GM19240 (cell line): Measurements from ENCODE around the gene TPSAB1.

Source experiments
- DNase-seq: peaks from one replicate; pipeline ENCODE4 v3.0.0; 2011; ENCODE audit warnings: low spot score; ENCODE audit not compliant: insufficient read length

TPSAB1 gene

DNA sequence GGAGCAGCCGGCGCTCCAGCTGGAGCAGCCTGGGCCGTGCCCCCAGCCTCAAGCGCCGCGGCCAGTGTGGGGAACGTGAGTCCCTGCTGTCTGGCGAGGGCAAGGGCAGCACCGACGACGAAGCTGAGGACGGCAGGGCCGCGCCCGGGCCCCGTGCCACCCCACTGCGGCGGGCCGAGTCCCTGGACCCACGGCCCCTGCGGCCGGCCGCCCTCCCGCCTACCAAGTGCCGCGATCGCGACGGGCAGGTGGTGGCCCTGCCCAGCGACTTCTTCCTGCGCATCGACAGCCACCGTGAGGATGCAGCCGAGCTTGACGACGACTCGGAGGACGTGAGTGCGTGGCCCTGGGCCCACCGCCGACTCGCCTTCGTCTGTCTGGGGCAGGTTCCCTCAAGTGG is 31.4 kb upstream of the TPSAB1 start:
- no peak for DNase-seq

GRCh38 chr16:1210461-1210860 is 30.0 kb upstream of the TPSAB1 start:
- DNase-seq, result no peak

DNA sequence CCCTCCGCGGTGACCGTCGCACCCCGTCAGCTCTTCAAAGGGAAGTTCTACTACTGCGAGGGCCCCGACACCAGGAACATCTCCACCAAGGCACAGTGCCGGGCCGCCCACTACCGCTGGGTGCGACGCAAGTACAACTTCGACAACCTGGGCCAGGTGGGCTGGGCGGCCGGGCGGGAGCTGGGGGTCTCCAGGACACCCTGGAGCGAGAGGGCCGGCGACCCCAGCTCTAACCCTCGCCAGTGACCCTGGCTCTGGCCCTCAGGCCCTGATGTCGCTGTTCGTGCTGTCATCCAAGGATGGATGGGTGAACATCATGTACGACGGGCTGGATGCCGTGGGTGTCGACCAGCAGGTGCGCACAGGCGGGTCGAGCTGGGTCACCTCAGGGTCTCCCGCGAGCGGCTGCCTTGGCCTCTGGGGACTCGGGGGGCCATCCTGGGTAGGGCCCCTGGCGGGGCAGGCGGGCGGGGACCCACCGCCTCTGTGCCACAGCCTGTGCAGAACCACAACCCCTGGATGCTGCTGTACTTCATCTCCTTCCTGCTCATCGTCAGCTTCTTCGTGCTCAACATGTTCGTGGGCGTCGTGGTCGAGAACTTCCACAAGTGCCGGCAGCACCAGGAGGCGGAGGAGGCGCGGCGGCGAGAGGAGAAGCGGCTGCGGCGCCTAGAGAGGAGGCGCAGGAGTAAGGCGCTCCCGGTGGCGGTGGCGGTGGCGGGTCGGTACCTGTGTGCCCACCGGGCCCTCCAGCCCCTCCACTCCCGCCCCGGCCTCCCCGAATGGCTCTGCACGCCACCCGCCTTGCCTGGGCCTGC is 28.8 kb upstream of the TPSAB1 start:
- no peak for DNase-seq

- DNase-seq, result no peak
Measured at GRCh38 chr16:1212616-1213194, 27.8 kb upstream of the TPSAB1 start.

DNA sequence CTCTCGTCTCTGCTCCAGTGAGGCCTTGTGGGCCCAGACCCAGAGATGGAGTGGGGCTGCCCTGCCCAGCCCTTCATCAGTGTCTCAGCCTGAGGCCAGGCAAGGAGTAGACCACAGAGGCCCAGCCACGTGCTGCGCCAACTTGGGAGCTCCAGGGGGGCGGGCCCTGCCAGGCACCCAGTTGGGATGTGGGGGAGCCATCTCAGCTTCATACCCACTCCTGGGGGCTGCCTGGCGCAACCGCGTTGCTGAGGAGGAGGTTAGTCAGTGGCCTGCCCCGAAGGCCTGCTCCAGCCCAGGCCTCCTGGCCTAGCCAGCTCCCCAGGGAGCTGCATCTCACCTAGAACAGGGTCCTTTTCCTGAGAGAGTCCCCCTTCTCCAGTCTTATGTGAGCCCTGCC is 27.3 kb upstream of the TPSAB1 start:
- DNase-seq, result no peak

DNA sequence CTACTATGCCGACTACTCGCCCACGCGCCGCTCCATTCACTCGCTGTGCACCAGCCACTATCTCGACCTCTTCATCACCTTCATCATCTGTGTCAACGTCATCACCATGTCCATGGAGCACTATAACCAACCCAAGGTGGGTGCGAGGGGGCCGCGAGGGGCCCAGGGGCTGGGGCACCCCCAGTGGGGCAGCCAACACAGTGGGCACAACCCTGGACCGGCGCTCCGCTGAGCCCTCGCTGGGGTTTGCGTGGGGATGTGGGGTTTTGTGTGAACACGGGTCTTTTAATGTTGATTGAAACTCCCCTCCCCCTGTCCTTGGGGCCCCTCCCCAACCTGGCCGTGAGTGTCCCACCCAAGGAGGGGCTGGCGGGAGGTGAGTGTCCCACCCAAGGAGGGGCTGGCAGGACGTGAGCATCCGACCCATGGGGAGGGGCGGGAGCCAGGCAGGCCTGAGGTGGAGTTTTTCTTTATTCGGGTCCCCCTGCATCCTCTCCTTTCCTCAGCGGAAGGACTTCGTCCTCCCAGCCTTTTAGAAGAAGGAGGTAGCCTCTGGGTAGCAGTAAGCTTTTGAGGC is 26.6 kb upstream of the TPSAB1 start:
- DNase-seq, result no peak

DNA sequence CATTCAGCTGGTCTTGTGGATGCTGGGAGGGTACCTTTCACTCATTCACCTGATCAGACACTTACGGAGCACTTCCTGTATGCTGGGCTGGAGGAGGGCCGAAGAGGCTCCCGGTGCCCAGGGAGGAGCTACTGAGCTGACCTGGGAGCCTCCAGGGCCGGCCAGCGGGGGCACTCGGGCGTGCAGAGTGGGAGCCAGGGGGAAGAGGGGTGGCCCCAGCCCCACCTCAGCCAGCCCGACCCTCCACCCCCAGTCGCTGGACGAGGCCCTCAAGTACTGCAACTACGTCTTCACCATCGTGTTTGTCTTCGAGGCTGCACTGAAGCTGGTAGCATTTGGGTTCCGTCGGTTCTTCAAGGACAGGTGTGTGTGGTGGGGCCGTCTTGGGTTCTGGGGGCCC is 25.8 kb upstream of the TPSAB1 start:
- DNase-seq, result no peak

DNA sequence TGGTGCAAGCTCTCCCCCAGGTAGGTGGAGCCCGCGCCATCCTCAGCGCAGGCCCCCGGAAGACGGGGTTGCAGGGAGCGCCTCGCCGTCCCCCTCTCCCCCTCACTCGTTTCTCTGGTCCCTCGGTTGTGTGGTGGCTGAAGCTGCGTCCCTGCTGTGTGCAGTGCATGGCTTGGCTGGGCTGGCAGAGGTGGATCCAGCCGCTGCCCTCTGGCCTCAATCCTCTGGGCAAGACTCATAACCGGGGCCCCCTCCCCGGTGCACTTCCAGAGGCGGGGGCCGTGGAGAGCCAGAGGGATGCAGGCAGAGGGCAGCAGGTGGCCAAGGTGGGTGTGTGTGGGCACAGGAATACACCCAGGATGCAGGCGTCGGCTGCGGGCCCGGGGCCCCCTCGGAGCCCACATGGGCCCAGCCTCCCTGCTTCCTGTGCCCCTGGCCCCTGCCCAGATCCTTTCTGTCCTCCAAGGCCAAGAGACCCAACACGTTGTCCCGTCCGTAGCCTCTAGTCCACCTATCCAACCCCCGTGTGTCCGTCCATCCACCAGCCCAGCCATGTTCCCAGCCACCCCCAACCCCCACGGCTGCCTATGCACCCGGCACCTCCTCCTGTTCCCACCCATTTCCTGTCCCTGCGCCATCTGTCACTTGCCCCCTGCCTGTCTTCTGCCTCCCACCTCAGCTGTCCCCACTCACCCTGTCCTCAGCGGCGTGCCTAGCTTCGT is 24.8 kb upstream of the TPSAB1 start:
- no peak for DNase-seq

DNA sequence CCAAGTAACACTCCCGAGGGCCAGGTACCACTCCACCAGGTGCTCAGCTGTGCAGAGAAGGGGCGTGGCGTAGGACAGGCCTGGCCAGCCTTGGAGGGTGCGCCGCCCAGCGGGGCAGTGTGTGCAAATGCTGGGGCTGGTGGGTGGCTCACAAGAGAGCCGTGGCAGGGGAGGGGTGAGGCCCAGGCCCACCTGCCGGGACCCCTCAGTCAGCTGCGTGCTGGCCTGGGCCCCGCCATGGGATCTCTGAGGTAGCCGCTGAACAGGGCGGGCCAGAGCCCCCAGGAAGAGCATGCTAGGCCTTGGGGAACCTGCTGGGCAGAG is 24.2 kb upstream of the TPSAB1 start:
- DNase-seq, result no peak

- DNase-seq, result no peak
Measured at GRCh38 chr16:1216681-1217400, 23.7 kb upstream of the TPSAB1 start.

GRCh38 chr16:1217526-1217925 is 23.0 kb upstream of the TPSAB1 start:
- DNase-seq, result no peak

DNA sequence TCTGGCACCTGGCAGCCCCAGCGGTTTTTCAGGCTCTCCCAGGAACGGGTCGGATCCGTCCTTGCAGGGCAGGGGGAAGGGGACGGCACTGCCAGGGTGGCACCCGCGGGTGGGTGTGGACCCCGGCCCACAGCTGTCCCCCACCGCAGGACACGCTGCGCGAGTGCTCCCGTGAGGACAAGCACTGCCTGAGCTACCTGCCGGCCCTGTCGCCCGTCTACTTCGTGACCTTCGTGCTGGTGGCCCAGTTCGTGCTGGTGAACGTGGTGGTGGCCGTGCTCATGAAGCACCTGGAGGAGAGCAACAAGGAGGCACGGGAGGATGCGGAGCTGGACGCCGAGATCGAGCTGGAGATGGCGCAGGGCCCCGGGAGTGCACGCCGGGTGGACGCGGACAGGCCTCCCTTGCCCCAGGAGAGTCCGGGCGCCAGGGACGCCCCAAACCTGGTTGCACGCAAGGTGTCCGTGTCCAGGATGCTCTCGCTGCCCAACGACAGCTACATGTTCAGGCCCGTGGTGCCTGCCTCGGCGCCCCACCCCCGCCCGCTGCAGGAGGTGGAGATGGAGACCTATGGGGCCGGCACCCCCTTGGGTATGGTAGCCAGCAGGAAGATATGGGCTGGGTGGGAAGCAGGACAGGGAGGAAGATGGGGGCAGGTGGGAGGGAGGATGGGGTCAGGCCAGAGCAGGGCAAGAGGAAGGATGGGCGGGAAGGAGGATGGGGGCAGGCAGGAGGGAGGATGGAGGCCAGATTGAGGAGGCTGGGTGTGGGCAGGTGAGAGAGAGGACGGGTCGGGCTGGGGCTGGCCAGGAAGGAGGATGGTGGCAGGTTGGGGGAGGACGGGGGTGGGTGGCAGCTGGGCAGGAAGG is 22.2 kb upstream of the TPSAB1 start:
- DNase-seq, result no peak

DNA sequence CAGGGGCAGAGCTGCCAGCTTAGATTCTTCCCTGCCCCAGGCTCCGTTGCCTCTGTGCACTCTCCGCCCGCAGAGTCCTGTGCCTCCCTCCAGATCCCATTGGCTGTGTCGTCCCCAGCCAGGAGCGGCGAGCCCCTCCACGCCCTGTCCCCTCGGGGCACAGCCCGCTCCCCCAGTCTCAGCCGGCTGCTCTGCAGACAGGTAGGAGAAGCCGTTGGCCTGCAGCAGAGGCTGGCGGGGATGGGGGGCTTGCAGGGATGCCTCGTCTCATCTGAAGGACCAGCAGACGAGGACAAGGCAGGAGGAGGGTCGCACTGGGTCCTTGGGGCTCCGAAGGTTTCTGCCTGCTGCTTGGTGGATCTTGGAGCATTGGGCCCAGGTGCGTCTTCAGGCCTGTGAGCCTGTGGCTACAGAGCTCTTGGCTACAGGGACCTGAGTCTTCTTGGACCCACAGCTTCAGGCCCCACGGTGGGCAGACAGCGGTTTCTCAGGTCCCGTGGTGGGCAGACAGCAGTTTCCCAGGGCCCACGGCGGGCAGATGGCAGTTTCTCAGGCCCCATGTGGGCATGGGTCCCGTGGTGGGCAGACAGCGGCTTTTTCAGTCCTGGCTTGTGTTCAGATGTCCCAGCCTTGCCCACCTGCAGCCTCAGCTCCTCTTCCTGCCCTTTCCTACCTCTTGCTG is 21.4 kb upstream of the TPSAB1 start:
- DNase-seq, result no peak

DNA sequence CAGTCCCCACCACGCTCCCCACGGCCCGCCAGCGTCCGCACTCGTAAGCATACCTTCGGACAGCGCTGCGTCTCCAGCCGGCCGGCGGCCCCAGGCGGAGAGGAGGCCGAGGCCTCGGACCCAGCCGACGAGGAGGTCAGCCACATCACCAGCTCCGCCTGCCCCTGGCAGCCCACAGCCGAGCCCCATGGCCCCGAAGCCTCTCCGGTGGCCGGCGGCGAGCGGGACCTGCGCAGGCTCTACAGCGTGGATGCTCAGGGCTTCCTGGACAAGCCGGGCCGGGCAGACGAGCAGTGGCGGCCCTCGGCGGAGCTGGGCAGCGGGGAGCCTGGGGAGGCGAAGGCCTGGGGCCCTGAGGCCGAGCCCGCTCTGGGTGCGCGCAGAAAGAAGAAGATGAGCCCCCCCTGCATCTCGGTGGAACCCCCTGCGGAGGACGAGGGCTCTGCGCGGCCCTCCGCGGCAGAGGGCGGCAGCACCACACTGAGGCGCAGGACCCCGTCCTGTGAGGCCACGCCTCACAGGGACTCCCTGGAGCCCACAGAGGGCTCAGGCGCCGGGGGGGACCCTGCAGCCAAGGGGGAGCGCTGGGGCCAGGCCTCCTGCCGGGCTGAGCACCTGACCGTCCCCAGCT is 20.3 kb upstream of the TPSAB1 start:
- DNase-seq, result no peak

GRCh38 chr16:1220841-1221627 is 19.5 kb upstream of the TPSAB1 start:
- no peak for DNase-seq

DNA sequence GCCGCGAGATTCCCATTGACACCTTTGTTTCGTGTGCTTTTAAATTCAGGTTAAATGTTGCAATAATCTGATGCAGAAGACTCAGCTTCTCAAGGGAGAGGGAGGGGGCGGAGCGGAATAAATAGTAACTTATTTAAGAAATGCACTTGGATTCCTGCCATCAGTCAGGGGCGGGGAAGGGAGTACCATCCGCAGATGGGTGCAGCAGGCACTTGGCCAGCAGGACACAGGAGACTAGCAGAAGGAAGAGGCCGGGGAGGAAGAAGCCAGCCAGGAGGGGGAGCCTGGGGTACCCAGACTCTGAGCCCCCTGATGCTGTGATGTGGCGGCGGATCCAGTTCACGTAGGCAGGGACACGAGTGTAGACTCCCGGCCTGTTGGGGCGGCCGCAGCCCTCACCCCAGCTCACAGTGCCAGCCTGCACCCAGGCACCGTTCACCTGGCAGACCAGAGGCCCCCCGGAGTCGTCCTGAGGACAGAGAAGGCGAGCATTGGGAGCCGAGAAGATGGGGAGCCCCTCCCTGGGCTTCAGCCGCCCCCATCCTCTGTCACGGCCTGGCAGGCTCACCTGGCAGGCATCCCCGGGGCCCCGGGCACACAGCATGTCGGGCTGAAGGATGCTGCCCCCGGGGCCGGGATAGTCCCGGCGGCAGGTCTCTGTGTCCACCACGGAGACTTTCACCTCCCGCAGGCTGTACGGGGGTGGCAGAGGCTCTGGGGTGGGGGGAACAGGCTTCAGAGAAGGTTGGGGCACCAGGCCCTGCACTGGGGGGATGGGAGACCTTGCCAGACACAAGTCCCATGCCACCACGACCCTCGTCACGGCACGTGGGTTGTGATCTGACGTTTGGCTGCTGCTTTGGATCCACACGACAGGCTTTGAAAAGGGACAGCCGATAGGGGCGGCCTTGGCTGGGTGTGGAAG is 18.6 kb upstream of the TPSAB1 start:
- DNase-seq, result no peak

GRCh38 chr16:1222553-1223354 is 17.8 kb upstream of the TPSAB1 start:
- no peak for DNase-seq
